Stimulated activated CD4-positive, alpha-beta T cell treated with anti-CD3 and anti-CD28 coated beads, Interleukin-2, amount 100 ng/mL, for 24 hours (primary cell): Measurements from ENCODE around the gene CDH4.

ENCODE experiments used
- DNase-seq, 2 donors: peaks; one replicate each; pipeline ENCODE4 v3.0.0-alpha.2; 2020

The CDH4 gene

GRCh38 chr20:61503106-61503505, 251.0 kb downstream of the CDH4 start:
- no peak for DNase-seq

GRCh38 chr20:61505508-61505907, 253.4 kb downstream of the CDH4 start:
- no peak for DNase-seq

- DNase-seq = no peak
These were observed 255.7 kb downstream of the CDH4 start for GRCh38 chr20:61507778-61508177.

GRCh38 chr20:61508301-61509096, 256.4 kb downstream of the CDH4 start:
- no peak for DNase-seq

- DNase-seq = peak in 1 of 2 donors; percentile 19
These were observed 258.8 kb downstream of the CDH4 start for GRCh38 chr20:61510778-61511330.

GRCh38 chr20:61512475-61512874, 260.4 kb downstream of the CDH4 start:
- DNase-seq = no peak

- no peak for DNase-seq
These were observed 261.3 kb downstream of the CDH4 start for GRCh38 chr20:61513124-61514017.

GRCh38 chr20:61514018-61514365, 261.9 kb downstream of the CDH4 start:
- no peak for DNase-seq

- no peak for DNase-seq
These were observed 262.3 kb downstream of the CDH4 start for GRCh38 chr20:61514396-61514795.

- DNase-seq = no peak
These were observed 262.9 kb downstream of the CDH4 start for GRCh38 chr20:61514805-61515505.

GRCh38 chr20:61515922-61516321, 263.9 kb downstream of the CDH4 start:
- DNase-seq = no peak

- DNase-seq = no peak
These were observed 264.5 kb downstream of the CDH4 start for GRCh38 chr20:61516346-61517208.

- no peak for DNase-seq
These were observed 265.4 kb downstream of the CDH4 start for GRCh38 chr20:61517419-61517818.

GRCh38 chr20:61518424-61518951, 266.4 kb downstream of the CDH4 start:
- DNase-seq = no peak

GRCh38 chr20:61519488-61519887, 267.4 kb downstream of the CDH4 start:
- DNase-seq = no peak

GRCh38 chr20:61520076-61520892, 268.2 kb downstream of the CDH4 start:
- DNase-seq = no peak

GRCh38 chr20:61520893-61521460, 268.9 kb downstream of the CDH4 start:
- DNase-seq = no peak

- DNase-seq = no peak
These were observed 269.8 kb downstream of the CDH4 start for GRCh38 chr20:61521687-61522420.

- no peak for DNase-seq
These were observed 270.5 kb downstream of the CDH4 start for GRCh38 chr20:61522498-61523090.
